Astrocyte of the hippocampus (primary cell): Measurements from ENCODE around the gene VSIG4.

Experiments used
- DNase-seq: peaks from one replicate; pipeline ENCODE4 v3.0.0; 2011; ENCODE audit warnings: low read depth, low spot score

Gene VSIG4

DNA sequence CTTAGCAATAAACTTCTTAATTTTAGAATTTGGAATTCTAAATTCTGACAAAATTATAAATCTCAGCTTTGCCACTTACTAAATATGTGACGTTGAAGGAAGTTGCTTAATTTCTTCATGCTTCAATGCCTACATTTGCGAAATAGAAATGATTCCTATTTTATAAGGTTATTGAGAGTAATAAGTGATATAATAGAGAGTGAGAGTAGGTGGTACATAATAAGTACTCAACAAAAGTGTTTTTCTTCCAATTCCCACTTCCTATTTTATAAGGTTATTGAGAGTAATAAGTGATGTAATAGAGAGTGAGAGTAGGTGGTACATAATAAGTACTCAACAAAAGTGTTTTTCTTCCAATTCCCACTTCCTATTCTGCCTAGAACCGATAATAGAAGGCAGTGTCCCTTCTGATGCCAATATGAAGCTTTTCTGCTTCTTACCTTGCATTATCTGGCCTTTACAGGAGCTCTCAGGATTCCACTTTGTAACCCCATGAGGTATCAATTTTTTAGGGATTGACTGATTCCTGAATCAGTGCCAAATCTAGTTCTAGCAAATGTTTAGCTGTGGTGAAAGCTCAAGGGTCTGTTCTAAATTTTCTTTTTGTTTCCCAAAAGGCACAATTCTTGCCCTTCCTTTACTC is 31.4 kb downstream of the VSIG4 start:
- no peak for DNase-seq

DNA sequence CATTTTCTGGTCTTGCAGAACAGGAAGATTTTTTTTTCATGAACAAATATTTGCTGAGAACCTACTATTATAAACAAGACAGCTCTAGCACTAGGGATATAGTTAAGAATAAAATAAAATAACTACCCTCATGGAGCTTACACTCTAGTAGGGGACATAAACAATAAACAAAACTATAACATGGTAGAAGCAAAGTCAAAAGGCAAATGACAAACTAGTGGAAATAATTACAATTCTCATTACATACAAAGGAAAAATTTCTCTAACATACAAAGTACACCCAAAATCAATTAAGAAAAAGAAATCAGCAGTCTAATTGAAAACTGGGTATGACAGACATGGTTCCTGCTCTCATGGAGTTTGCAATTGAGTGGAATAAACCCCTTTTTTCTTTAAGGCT is 32.0 kb downstream of the VSIG4 start:
- DNase-seq: no peak

DNA sequence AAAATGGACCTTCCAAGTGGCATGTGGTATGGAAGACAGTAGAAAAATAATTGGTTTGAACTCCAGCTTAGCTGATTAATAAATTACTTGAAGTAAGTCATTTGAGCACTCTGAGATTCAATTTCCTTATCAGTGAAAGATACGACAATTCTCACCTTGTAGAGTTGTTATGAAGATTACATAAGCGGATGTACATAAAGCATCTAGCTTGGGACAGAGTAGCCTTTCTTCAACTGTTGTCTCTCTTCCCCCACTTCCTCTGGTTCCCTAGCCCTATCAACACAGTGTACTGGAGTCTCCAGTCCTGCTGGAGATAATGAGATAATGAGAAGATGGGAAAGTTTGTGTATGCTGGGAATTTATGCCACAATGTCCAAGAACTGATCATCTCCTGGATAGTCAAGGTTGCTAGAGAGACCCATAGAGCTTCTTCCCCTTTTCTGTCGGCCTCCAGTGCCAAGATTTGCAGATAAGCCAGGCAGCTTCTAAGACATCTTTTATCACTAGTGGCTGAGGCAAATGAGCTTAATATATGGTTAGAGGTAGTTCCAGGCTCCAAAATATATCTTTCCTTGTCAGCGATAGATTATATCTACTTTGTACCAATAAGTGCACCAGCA is 33.9 kb downstream of the VSIG4 start:
- DNase-seq: no peak

DNA sequence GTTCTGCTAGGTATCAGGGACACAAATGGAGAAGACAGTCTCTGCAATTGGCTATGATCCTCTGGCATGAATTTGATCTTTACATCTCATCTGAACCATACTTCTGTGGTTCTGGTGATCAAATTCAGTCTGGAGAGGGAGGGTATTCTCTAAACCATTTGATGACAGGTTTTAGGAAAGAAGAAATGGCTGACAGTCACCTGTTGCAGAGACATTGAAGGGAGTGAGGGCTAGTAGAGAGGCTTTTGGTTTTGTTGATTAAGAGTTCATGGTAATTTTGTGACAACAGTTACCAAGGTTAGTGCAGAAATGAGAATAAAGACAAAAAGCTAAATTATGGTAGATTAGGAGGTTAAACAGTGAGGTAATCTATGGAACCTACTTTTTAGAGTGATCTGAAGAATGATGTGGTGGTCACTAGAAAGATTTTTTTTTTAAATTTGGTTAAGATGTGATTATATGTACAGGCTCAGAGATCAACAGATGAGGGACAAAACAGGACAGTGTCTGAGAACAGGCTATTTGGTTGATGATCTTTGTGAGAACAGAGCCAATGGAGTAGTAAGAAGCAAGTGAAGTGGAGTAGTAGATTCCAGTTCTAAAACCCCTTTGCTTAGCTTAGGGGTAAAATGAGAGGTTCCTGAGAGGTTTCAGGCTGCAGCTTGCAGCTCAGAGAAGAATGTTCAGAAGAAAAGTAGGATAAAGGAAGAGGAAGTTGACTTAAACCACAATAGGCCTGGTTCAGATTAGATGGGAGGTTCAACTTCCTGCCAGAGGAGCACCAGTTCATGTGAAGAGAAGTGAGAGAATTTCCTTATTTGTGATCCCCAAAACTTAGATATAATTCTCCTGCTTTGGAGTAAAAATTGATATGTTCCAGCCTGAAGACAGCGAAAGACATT is 34.7 kb downstream of the VSIG4 start:
- DNase-seq: no peak

DNA sequence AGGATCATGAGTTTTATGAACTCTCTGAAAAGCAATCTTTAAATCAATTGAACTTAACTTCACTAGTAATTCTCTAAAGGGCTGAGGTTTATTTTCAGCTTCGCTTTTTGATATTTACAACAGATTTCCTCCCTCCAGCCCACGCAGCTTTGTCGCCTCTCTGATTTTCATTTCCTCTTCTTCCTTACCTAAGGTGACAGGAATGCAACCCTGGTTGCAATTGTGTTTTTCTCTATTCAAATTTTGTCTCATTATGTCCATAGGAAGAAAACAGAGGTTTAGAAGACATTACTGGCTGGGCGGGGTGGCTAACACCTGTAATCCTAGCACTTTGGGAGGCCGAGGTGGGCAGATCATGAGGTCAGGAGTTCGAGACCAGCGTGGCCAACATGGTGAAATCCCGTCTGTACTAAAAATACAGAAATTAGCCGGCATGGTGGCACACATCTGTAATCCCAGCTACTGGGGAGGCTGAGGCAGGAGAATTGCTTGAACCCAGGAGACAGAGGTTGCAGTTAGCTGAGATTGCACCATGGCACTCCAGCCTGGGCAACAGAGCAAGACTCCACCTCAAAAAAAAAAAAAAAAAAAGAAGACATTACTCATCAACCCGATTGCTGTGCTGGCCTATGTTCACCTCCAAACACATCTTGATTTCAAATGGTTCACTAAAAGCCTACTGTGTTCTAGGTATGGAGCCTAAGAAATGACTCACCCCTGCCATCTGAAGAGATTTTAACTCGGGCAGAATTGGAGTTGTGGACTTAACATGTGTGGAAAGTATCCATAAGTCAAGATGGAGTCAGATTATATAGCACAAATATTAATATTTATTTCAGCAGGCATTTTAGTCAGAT is 36.8 kb downstream of the VSIG4 start:
- DNase-seq: no peak

DNA sequence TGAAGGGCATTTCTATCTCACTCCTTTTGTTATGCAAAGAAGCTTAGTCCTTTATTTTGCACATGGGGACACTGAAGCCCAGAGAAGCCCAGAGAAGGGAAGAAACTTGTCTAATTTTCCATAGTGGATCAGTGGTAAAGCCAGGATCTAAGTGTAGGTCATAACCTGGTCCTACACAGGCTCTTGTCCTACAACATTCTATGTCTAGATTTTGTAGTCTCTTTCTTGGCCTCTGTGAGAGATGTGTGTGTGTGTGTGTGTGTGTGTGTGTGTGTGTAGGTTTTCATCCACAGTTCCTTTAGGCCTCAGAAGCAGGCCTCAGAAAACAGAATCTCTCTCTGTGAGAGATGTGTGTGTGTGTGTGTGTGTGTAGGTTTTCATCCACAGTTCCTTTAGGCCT is 38.3 kb downstream of the VSIG4 start:
- no peak for DNase-seq

DNA sequence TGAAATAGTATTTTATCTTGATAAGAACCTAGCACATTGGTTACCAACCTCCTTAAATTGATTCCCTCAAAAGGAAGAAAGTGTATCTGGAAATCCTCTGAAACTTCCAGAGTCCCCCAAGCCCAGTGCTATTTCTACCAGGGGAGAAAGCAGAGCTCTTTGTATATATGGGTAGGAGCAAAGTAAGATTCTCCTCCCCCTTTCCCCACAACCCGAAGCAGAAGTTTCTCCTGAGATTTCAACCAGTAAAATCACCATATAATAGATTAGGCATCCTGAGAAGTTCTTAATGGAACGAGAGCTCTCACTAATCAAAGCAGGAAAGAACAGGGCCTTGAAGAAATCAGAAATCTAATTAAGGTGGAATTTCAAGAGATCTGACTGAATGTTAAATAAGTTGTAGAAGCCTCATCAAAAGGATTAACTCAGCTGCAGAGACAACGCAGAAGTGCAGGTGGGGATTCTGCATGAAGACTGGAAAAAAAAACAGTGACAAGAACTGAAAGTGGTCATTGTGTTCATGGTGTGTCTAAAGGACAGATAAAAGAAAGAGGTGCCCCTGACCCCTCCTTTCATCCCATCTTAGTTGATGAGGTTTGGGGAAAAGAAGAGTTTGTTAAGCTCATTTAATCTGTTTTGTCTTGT is 39.1 kb downstream of the VSIG4 start:
- no peak for DNase-seq

DNA sequence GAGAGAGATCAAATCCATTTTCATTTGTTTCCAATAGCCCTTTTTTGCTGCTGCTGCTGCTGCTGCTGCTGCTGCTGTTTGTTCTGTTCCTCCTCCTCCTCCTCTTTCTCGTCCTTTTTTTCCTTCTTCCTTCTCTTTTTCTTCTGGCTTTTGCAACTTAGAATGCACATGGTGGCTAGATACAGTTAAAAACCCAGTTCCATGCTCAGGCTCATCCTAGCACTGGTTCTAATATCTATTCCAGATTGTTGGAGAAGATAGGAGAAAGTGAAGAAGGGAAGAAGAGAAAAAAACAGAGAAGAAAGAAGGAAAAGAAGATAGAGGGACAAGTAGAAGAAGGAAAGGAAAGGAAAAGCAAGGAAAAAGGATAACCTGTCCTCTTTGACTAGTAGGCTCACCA is 39.7 kb downstream of the VSIG4 start:
- no peak for DNase-seq

DNA sequence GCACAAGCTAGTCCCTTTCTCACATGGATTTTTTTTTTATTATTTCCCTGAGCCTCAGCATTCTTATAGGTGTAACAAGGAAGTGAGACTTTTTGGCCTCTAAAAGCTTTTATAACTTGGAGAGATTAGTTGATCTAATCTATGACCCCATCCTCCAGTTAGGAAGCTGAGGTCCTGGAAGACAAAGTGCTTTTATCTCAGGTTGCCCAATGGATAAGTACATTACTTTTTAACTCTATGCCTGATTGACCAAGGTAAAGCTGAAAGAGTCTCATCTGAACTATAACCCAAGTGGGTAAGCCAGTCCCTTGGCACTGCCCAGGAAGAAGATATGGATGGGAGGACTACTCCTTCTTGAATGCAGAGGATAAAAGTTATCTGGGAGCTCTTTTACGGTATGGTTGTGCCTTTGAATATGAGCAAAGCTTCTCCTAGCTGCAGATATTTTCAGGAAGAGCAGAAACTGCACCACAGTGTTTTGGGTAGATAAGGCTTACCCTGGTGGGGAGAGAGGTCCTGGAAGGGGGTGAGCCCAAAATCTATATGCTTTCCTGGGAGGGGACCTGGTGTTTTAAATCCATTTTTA is 40.2 kb downstream of the VSIG4 start:
- no peak for DNase-seq

DNA sequence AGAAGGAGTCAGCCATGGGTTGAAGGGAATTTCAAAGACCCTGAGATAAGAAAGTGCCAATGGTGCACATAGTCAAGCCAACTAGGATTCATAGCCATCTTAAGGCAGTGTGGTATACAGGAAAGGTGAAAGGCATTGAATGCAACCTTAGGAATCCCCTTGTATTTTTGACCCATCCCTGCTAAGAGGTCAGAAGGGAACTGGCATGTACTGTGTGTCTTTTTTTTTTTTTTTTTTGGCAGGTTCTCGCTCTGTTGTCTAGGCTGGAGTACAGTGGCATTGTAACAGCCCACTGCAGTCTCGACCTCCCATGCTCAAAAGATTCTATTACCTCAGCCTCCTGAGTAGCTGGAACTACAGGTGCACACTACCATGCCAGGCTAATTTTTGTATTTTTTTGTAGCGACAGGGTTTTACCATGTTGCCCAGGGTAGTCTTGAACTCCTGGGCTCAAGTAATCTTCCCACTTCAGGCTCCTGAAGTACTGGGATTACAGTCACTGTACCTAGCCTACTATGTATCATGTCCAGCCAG is 40.8 kb downstream of the VSIG4 start:
- DNase-seq: no peak

DNA sequence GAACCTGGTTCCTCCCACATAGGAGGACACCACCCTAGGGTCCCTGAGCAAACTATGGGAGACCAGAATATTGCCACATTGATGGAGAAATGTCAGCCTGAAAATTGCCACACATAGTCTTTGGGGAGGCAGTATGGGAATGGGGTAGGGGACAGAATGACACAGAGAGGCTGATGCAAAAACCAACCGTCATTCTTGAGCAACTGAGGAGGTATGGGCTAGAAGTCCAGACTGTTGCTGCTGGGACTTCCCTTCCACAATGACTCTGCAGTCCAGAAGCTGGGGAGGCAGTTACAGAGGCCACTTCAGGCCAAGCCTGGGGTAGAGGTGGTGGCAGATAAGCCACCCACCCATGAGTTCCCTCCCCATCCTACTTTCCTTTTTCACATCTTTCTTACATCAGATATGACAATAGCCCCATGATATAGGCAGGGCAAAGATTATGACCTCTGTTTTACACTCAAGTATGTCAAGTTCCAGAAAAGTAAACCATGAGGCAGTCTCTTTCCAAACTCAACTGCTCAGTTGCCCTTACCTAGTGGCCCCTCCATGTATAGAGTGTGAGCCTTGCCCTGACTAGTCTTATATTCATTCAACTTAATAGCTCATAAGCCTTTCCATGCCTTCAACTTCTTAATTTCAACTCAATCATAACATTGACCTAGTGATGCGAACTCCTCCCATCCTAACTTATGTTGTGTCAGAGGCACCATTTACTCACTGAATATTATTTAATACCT is 41.7 kb downstream of the VSIG4 start:
- no peak for DNase-seq

DNA sequence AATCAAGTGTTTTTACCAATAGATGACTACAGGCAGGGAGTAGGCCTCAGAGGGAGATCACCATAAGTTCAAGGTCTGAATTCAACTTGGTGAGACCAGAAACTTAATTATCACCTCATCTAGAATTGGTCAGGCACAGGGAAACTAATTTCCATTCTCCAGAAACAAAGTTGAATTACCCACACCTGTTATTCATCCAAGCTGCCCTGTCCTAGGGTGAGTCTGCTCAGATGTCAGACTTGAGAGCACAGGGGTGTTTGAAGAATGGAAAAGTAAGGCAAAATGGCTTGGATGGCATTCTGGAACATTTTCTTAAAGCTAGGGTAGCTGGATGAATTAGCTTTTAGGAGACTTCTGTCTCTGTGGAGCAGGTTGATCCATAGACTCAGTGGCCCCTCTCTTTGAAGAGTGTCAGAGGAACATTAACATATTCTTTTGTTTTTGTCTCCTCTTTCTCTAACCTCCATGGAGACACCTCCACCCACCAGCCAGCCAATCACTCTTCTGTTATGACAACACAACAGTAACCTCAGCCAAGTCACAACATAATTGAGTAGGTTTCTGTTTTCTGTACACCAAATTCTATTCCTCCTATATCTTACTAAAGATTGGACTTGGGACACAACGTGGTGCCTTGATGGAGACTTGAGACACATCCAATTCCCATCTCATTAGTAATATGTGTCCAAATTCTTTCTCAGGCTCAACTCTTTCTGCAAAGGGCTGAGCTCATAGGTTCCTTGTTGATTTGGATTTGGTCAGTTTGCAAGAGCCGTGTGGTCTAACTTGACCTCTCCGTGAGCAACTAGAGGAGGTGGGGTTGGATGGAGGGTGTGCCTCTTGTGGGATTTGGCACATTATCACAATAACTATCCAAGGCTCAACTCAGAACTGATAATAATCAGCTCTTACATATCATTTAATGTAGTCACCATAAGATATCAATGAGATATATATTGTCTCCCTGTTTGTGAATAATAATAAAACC is 45.1 kb downstream of the VSIG4 start:
- DNase-seq: no peak

DNA sequence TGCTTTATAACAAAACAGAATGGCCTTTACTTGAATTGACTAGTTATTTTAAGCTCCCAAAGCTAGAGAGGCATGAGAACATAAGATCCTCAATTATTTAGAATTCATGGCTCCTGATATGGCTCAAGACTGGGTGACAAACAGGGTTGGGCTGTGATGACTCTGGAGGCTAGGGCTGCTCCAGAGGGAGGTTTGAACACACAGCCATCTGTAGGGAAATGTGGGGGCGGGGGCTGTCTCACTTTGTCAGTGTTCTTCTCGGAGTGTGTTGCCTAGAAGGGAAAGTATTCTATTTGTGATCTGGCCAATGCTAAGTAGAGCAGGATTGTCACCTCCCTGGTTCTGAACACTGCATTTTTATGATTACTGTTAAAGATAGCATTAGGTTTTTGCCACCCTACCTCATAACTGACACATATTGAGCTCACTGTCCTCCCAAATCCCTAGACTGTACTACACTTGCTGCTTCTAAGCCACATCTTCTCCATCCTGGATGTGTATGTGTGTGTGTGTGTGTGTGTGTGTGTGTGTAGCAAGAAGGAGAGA is 45.9 kb downstream of the VSIG4 start:
- no peak for DNase-seq

DNA sequence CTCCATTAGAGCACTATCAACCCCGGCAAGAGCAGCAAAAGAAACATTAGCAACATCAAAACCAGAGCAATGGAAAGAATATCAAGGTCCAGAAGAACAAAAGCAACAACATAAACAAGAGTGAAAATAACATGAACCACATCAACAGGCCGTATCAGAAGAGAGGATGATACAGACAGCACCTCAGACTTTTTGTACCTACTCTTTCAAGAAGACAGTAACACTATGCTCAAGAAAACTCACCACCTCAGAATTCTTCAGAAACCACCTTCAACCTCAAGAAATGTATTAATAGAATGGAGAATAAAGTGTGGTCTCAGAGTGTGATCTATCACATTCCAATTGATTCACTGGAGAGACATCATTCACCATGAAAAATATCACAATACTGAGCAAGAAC is 46.5 kb downstream of the VSIG4 start:
- no peak for DNase-seq

DNA sequence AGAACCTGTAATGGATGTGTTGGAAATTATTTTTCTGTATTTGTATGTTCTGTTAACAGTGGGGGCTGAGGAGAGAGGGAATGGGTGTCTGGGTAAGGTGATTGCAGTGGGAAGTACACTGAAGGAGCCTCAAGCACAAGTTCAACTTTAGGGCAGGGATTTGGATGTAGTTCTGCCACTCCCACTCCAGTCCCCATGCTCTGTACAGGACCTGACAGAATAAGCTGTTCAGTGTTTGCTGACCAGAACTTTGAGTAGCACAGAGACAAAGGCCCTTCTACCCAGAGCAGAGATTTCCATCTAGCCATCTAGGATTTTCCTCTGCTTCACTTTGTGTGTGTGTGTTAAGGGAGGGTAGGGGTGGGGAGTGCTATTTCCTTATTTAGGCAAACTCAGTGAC is 49.2 kb downstream of the VSIG4 start:
- DNase-seq: no peak

DNA sequence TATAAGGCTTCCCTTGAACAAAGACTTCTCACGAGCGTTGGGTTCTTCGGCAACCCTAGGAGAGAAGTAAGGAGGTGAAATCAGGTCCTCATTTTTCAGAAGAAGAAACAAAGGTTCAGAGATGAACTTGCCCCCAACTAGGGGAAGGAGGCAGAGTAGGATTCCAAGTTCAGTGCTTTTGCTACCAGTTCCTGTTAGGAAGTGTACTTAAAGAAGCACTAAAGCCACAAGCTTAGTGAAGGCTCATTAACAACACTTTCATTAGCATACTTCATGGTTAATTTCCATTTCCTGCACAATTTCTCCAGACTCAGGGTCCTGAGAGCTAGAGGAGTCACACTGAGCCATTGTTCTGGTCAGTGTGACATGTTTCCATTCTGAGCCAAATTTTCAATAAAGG is 52.1 kb downstream of the VSIG4 start:
- DNase-seq: no peak

DNA sequence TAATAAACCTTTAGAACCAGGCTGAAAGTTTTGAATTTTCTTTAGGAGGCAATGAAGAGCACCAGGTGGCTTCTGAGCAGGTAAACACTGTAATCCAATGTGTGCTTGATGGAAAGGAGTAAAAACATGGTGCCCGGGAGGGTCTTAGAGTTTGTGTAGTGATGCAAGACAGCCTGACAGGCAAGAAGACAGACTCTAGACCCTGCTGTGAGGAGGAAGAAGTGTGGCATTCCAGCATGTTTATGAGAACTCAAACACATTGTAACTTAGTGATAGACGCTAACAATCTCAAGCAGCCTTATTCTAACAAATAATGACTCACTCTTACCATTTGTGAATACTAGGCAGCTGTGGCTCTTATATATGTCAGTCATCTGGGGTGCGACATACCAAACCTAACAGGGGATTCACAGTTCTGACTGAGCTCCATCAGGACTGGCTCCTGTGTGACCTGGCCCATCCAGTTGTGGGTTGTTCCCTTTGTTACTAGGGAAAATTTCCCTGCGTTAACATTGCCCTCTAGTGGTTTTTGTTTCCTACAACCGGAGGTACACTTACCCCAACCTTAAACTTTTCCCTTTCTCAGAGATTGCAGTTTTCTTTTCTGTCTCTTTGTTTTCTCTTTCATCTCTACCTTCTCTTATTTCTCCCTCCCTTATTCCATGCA is 53.8 kb downstream of the VSIG4 start:
- peak; percentile 48 for DNase-seq

DNA sequence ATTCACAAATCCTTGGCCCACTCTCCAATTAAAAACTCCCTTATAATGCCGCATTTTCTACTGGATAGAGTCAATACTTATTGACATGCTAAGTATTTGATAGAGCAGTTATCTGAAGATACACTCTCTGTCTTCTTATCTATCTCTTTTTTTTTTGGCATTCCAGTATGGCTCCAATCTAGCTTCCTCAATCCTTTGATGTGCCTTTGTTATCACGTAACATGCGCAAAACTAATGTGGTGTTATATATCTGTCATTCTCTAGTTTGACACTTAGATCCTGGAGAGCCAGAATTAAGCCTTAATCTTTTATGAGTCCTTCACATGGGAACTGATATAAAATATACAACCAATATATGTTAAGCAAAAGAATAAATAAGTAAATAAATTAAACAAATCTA is 54.7 kb downstream of the VSIG4 start:
- no peak for DNase-seq
